GM19351 (cell line): ENCODE measurements around the gene C19orf73.
"Not testable (repeated sequence)": the region's sequence is repeated elsewhere in the genome, so short reads cannot be mapped to it uniquely, and the experiment has no call there.

Experiments used
- ATAC-seq: cut with Tn5 transposase; IDR thresholded peaks from one replicate; pipeline ENCODE4 v1.9.1; 2021; ENCODE audit warnings: mild to moderate bottlenecking, moderate library complexity; ENCODE audit not compliant: unreplicated experiment

The C19orf73 gene

GRCh38 chr19:49148784-49149651 is 30.1 kb upstream of the C19orf73 start:
- no peak for ATAC-seq

DNA sequence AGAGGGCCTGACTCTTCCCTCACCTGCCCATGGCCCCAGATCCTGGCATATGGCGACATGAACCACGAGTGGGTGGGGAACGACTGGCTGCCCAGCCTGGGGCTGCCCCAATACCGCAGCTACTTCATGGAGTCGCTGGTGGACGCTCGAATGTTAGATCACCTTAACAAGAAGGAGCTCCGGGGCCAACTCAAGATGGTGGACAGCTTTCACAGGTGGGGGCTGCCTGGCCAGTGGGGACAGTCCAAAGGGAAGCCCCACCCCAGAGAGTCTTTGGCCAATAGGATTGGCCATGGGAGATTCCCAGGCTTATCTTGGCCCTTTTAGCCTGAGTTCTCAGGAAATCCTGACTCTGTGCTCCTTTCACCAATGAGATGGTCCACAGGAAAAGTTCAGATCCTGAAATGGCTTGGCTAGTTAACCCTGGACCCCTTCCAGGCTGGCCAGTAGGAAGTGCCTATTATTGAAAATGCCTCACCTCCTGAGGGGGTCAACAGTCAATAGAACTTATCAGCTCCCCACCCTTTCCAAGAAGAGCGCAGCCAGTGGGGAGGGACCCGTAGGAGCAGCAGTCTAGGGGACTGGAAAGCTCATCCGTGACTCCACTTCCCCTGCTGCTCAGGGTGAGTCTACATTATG is 29.2 kb upstream of the C19orf73 start:
- no peak for ATAC-seq

DNA sequence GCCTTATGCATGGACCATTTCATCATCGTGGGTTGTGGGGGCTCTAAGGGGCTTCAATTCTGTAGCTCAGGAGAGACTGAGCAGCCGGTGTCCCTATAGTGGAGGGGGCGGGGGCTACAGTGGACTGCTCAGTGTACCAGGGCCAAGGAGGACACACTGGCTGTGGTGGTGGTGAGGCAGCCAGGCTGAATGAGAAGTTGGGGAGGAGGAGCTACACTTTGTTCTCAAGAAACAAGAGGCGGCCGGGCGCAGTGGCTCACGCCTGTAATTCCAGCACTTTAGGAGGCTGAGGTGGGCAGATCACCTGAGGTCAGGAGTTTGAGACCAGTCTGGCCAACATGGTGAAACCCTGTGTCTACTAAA is 27.4 kb upstream of the C19orf73 start:
- not testable (repeated sequence) for ATAC-seq

- ATAC-seq, result no peak
Measured at GRCh38 chr19:49145573-49146407, 26.8 kb upstream of the C19orf73 start.

GRCh38 chr19:49142866-49143335 is 24.0 kb upstream of the C19orf73 start:
- peak; percentile 65 for ATAC-seq

GRCh38 chr19:49141352-49141751 is 22.4 kb upstream of the C19orf73 start:
- ATAC-seq, result no peak

DNA sequence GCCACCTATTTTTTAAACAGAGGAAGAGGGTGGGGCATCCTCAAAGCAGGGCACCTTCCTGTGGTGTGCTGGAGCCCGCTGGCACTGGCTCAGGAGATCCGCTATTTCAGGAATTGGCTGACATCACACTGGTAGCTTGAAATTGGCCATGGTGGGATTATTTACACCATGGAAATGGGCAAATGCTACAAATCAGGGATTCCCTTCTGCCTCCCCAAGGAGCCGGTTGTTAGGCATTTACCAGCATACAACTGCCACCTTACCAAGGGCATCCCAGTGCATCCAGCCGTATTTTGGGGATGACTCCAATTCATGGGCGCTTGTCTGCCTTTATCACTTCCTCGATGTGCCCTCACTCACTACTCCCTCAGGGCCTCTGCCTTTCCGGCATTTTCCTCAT is 22.0 kb upstream of the C19orf73 start:
- ATAC-seq, result no peak

DNA sequence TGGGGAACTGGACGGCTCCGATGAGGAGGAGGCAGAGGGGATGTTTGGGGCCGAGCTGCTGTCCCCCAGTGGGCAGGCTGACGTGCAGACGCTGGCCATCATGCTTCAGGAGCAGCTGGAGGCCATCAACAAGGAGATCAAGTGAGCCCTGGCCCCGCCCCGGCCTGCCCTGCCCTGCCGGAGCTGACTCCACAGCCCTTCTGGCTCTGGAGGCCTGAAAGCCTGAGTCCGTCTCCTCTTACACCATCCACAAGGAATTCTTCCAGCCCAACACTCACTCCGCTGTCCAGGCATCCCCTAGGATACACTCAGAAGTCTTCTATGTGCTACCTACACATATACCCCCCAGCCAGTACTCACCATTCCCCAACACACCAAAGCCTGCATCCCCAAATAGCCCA is 17.8 kb upstream of the C19orf73 start:
- ATAC-seq, result no peak

- no peak for ATAC-seq
Measured at GRCh38 chr19:49135686-49136085, 16.7 kb upstream of the C19orf73 start.

GRCh38 chr19:49133621-49134454 is 14.9 kb upstream of the C19orf73 start:
- ATAC-seq, result no peak

- ATAC-seq, result no peak
Measured at GRCh38 chr19:49132974-49133609, 14.1 kb upstream of the C19orf73 start.

- ATAC-seq, result no peak
Measured at GRCh38 chr19:49130325-49130724, 11.4 kb upstream of the C19orf73 start.

DNA sequence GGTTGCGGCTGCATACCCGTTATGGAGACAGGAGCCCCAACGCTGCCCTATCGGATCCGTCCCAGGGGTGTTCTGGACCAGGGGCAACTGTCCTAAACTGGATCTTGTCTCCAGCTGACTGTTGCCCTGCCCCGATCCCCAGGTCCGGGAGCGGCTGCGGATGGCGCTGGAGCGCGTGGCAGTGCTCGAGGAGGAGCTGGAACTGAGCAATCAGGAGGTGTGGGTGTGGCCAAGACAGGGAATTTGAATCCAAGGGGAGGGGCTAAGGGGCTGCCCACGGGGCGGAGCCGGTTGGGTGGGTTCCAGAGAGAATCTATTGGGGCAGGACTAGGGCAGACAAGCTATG is 10.3 kb upstream of the C19orf73 start:
- ATAC-seq, result no peak

GRCh38 chr19:49128545-49129237 is 9.7 kb upstream of the C19orf73 start:
- ATAC-seq, result no peak

GRCh38 chr19:49127674-49128544 is 9.0 kb upstream of the C19orf73 start:
- peak; percentile 84 for ATAC-seq

DNA sequence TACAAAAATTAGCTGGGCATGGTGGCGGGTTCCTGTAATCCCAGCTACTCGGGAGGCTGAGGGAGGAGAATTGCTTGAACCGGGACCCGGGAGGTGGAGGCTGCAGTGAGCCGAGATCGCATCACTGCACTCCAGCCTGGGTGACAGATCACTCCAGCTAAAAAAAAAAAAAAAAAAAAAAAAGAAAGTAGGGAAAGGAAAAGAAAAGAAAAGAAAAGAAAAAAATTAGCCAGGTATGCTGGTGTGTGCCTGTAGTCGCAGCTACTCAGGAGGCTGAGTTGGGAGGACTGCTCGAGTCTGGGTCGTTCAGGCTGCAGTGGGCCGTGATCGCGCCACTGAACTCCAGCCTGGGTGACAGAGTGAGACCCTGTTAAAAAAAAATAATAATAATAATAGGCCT is 8.3 kb upstream of the C19orf73 start:
- not testable (repeated sequence) for ATAC-seq

DNA sequence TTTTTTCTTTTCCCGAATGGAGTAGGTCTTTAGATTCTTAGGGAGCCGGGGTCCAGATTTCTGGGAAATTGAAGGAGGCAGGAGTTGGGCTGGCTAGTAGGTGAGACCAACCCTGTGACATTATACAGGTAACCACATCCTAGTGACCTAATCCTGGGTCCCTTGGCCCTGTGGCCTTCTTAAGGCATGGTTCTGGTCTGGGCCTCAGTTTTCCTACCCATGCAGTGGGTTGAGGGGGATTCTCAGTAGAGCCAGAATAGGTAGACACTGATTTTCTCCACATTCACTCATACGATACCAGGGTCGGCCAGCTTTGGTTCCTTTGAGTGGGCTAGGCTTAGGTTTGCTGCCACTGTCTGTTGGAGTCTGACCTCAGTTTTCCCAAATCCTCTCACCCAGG is 7.6 kb upstream of the C19orf73 start:
- no peak for ATAC-seq

GRCh38 chr19:49125025-49125731 is 6.2 kb upstream of the C19orf73 start:
- ATAC-seq, result no peak
